Measurements from ENCODE around the gene ACTG2.

Gene ACTG2

DNA sequence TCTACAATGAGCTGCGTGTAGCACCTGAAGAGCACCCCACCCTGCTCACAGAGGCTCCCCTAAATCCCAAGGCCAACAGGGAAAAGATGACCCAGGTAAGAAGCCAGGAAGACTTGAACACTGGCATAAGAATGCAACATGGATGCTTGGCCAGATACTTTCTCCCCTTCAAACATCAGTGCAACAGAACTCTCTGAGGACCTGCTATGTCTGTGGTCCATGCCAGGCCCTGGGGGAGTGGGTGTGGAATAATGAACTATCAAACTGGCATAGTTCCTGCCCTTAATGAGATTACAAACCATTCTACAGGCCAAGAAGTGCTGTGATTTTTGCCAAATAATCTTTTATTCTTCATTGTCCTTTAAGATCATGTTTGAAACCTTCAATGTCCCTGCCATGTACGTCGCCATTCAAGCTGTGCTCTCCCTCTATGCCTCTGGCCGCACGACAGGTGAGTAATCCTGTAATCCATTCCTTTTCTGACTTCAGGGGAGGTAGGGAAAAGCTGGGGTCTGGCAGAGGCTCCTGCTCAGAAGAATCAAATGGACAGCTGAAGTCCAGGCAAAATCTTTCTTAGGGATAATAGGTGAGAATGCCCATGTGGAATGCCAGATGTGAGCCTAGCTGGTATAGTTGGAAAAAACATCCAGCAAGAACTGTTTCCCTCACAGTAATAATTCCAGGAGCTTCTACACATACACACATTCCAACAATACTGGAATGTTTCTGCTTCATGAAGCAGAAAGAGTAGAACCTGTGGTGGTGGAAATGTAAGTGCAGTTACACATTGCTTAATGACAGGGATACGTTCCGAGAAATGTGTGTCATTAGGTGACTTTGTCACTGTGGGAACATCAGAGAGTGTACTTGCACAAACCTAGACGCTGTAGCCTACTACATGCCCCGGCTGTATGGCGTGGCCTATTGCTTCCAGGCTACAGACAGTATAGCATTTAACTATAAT lies 16.2 kb downstream of the ACTG2 start:
- in situ Hi-C loops (cut with MboI; ENCODE audit: low pct_unique_long_range_greater_than_20kb, low sequenced_read_pairs): no loop called here
- DNase-seq: no peak

GRCh38 chr2:73910873-73911547 lies 18.2 kb downstream of the ACTG2 start:
- no peak for DNase-seq
- in situ Hi-C loops (cut with MboI; ENCODE audit: low pct_unique_long_range_greater_than_20kb, low sequenced_read_pairs): no loop called here

DNA sequence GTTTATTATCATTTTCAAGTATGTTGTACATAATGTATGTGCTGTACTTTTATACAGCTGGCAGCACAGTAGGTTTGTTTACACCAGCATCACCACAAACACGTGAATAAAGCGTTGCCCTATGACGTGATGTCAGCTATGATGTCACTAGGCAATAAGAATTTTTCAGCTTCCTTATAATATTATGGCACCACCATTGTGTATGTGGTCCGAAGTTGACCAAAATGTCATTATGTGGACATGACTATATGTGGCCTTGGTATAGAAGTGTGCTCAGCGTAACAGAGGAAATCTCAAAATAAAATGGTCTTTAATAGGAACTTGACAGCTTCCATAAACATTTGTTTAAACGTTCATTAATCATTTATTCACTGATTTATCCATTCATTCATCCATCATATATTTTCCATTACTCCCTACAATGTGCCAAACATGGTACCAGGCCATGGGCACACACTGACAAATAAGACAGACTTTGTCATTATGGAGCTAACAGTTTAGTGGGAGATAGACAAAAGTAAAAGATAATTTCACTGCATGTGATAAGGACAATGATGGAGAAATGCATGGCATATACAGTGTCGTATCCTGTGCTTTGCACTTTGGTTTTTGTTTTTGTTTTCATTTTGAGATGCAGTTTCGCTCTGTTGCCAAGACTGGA lies 18.9 kb downstream of the ACTG2 start:
- no peak for DNase-seq
- in situ Hi-C loops (cut with MboI; ENCODE audit: low pct_unique_long_range_greater_than_20kb, low sequenced_read_pairs): no loop called here

DNA sequence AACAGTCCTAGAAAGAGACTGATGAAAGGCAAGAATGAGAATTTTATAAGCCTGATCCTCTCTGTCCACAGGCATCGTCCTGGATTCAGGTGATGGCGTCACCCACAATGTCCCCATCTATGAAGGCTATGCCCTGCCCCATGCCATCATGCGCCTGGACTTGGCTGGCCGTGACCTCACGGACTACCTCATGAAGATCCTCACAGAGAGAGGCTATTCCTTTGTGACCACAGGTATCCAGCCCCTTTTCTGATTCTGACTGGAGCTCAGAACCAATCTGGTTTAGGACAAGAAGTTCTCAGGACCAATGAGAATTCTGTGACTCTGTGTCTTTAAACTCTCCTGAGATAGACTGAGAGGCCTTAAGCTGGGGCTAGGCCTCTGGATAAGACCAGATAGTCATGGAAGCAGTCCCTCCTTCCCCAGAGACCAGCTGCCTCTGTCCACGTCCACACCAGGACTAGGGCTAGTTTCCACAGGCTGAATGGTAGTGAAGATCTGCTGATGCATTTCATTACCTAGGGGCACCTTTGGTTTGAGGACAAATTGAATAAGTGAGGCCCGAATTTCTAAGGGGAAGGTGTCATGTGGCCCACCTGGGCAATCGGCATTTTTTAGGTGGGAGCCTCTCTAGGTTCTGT lies 20.7 kb downstream of the ACTG2 start:
- in situ Hi-C loops (cut with MboI; ENCODE audit: low pct_unique_long_range_greater_than_20kb, low sequenced_read_pairs): no loop called here
- DNase-seq: no peak

DNA sequence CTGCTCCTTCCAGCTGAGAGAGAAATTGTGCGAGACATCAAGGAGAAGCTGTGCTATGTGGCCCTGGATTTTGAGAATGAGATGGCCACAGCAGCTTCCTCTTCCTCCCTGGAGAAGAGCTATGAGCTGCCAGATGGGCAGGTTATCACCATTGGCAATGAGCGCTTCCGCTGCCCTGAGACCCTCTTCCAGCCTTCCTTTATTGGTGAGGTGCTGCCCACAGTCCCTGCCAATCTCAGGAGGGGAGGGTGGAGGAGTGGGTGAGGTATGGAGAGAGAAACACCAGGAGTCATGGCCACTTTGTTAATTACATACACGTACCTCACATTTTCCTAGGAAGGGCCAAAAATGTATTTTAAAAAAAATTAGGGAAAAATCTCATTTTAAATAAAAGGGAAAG lies 21.9 kb downstream of the ACTG2 start:
- DNase-seq: no peak
- in situ Hi-C loops (cut with MboI; ENCODE audit: low pct_unique_long_range_greater_than_20kb, low sequenced_read_pairs): no loop called here

DNA sequence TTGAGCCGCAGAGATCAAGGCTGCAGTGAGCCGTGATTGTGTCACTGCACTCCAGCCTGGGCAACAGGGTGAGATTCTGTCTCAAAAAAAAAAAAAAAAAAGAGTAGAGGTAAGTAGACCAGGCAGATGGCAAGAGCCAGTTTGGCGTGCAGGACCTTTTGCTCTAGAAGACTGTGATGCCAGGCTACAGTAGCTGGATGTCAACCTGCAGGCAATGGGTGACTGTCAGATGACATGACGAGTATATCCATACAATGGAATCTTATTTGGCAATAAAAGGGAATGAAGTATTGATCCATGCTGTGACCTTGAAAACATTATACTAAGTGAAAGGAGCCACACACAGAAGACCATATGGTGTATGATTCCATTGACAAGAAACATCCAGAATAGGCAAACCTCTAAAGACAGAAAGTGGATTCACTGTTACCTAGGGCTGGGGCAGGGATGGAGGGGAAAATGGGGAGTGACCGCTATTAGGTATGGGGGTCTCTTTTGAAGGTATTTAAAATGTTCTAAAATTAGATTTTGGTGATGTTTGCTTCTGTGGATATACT lies 22.7 kb downstream of the ACTG2 start:
- DNase-seq: no peak
- in situ Hi-C loops (cut with MboI; ENCODE audit: low pct_unique_long_range_greater_than_20kb, low sequenced_read_pairs): no loop called here

- no peak for DNase-seq
- in situ Hi-C loops (cut with MboI; ENCODE audit: low pct_unique_long_range_greater_than_20kb, low sequenced_read_pairs): no loop called here
Measured at GRCh38 chr2:73916666-73917065, 23.9 kb downstream of the ACTG2 start.

- no peak for DNase-seq
- in situ Hi-C loops (cut with MboI; ENCODE audit: low pct_unique_long_range_greater_than_20kb, low sequenced_read_pairs): no loop called here
Measured at GRCh38 chr2:73917296-73917695, 24.5 kb downstream of the ACTG2 start.

DNA sequence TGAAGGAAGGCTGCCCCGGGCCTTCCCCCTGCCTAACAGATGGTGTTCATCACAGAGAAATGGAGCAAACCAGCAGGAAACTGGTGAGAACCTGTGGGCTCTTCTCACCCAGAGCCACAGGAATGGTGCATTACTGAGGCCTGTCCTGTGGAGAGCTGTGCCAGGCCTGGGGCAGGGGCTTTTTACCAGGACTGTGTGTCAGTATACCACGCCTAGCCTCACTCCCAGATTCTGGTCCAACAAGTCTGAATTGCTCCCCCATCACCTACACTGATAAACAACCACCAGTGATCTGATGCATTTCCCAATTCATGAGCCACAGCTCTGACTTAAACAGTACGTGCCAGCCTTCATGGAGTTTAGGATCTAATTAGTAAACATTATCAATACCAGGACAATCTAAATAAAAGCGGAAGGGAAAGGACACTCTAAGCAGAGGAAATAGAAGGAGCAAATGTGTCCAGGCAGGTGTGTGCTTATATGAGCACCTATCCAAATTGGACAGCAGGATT lies 24.9 kb downstream of the ACTG2 start:
- in situ Hi-C loops (cut with MboI; ENCODE audit: low pct_unique_long_range_greater_than_20kb, low sequenced_read_pairs): no loop called here

DNA sequence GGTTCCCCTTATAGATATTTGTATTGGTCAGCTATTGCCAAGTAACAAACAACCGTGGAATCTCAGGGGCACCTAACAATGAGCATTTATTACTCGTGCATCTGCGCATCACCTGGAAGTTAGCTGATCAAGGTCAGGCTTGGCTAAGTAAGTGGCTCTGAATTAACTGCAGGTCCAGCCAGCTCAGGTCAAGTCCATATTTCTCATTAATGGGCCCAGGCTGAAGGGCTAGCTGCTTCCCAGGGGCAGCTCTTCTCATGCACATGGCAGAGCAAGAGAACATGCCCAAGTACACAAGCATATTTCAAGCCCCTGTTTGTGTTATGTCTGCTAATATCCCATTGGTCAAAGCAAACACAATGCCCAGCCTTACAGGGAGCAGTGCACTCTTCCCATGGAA lies 26.0 kb downstream of the ACTG2 start:
- DNase-seq: no peak
- in situ Hi-C loops (cut with MboI; ENCODE audit: low pct_unique_long_range_greater_than_20kb, low sequenced_read_pairs): no loop called here

More for the DNA sequence above, 24.9 kb downstream of the ACTG2 start:
- no peak for DNase-seq

DNA sequence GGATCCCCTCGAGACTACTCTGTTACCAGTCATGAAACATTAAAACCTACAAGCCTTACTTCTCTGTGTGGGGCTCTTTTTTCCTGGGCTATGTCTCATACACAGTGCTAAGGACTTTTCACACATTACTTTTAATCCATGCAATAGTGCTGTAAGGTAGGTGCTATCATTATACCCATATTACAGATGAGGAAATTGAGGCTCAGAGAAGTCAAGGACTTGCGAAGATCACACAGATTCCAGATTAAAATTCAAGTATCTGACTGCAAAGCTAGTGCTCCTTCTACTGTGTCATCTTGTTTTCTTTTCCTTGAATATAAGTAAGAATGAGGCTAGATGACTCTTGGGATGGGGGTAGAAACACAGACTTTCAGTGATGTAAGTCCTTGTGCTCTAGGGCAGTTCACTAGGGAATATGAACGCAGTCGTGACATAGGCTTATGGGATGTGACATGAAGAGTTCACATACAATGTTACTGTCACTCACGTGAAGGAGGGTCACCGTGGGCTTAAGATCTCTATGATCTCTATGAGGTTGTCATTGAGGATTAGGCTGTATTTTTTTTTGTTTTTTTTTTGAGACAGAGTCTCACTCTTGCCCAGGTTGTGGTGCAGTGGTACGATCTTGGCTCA lies 26.9 kb downstream of the ACTG2 start:
- no peak for DNase-seq
- in situ Hi-C loops (cut with MboI; ENCODE audit: low pct_unique_long_range_greater_than_20kb, low sequenced_read_pairs): no loop called here

GRCh38 chr2:73920577-73921545 lies 28.1 kb downstream of the ACTG2 start:
- DNase-seq: peak; percentile 77
- in situ Hi-C loops (cut with MboI; ENCODE audit: low pct_unique_long_range_greater_than_20kb, low sequenced_read_pairs): no loop called here

- no peak for DNase-seq
- in situ Hi-C loops (cut with MboI; ENCODE audit: low pct_unique_long_range_greater_than_20kb, low sequenced_read_pairs): no loop called here
Measured at GRCh38 chr2:73921581-73921980, 28.8 kb downstream of the ACTG2 start.

GRCh38 chr2:73922681-73923080 lies 29.9 kb downstream of the ACTG2 start:
- in situ Hi-C loops (cut with MboI; ENCODE audit: low pct_unique_long_range_greater_than_20kb, low sequenced_read_pairs): no loop called here
- no peak for DNase-seq

DNA sequence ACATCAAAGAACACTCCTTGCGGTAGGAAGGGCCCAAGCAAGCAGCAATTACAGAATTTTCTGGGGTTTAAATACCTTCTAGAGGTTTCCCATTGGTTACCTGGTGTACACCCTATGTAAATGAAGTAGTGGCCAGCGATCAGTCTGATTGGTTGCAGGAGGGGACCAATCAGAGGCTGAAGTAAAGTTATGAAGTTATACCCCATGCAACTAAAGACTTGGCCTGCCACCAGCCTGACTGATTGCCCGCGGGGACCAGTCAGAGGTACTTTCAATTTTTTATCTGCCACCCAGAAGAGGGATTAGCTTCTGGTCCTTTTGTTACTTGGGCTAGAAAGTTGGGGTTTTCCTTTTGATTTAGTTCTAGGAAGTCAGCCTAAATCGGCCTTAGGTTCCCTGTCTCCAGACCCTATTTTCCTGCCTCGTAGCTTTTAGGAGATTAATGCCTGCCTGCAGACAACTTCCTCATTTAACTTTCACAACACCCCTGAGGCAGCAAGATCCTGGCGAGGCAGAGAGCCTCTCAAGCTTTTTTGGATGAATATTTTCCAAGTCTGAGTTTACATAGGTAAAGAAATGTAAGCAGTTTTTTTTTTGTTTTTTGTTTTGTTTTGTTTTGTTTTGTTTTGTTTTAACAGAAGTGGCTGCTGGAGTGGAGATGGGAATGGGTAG lies 32.4 kb downstream of the ACTG2 start:
- in situ Hi-C loops (cut with MboI; ENCODE audit: low pct_unique_long_range_greater_than_20kb, low sequenced_read_pairs): no loop called here
- DNase-seq: peak; percentile 41

GRCh38 chr2:73925853-73926492 lies 33.2 kb downstream of the ACTG2 start:
- no peak for DNase-seq
- in situ Hi-C loops (cut with MboI; ENCODE audit: low pct_unique_long_range_greater_than_20kb, low sequenced_read_pairs): no loop called here

Measured in KBM-7 (cell line).